ENCODE measurements around the gene UNC13D. TPM values are rescaled to one million over a fixed set of nuclear protein-coding genes. Genes with fewer than 3 reads are reported as not detected.

Gene UNC13D
- total RNA-seq, 2 experiments from 2014 or later, result 162 to 165 TPM

DNA sequence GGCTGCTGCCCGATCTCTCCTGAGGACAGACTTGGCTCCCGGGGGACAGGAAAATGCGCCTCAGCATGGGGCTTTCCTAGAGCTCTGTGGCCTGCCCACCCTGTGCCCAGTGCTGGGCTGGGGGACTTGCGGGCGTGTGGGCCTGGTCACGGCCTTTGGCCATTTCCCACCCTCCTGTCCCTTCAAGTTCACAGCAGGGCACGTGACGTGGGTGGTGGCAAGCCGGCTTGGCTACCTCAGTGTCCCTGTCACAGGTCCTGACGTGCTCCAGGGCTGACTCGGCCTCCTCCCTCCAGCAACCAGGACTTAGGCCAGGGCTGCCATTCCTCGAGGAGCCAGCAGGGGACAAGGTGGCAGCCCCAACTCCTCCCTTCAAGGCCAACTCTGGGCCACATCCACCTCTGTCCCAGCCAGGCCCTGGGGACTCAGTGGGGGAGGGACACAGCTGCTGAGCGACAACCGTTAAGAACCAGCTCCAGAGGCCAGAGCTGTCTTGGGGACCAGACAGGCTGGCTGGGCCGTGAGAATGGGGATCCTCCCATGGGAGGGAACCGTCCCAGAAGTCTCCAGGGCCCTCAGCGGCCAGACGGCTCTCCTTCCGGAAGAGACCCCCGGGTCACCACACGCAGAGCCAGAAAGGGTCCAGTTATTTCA is 981 bp upstream of the UNC13D start:
- CTCF ChIA-PET, result interaction anchor here (0.5 to 4.1 kb wide), 14 partner anchors 11 to 97 kb away, joined by 3 to 23 read pairs (median 6); partner anchors contain the start of genes TRIM65 and WBP2

DNA sequence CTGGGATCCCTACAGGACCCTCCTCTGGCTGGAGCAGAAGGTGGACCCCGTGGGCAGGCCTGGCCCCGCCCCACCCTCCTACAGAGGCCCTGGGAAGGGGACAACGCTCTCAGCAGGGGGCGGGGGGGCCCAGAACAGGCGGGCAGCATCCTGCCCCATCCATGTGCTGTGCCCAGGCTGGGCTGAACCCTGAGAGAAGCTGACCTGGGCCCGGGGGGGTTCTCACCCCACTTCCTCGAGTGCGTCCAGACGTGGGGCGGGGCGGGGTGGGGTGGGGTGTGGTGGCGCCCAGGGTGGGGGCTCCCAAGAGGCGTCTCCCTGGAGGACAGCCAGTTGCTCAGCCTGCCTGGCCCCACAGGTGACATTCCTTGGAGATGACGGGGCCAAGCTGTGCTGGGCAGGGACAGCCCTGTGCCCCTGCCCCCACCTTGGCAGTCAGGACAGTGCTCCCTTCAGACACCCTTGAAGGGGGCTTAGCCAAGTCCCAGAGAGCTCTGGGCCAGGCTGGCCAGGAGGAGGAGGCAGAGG is 390 bp upstream of the UNC13D start:
- ChIA-PET CTCF (interaction anchor here (0.5 to 4.1 kb wide), 12 partner anchors 9 to 188 kb away, joined by 3 to 23 read pairs (median 6); partner anchors contain the start of genes TRIM65 and WBP2), POLR2A (interaction anchor here (0.6 to 3.0 kb wide), 7 partner anchors 11 to 128 kb away, joined by 3 to 18 read pairs (median 4); partner anchors contain the start of gene WBP2)

More for the DNA sequence above, 981 bp upstream of the UNC13D start:
- POLR2A ChIA-PET, result interaction anchor here (0.6 to 3.0 kb wide), 6 partner anchors 10 to 127 kb away, joined by 3 to 14 read pairs (median 4); partner anchors contain the start of gene WBP2

DNA sequence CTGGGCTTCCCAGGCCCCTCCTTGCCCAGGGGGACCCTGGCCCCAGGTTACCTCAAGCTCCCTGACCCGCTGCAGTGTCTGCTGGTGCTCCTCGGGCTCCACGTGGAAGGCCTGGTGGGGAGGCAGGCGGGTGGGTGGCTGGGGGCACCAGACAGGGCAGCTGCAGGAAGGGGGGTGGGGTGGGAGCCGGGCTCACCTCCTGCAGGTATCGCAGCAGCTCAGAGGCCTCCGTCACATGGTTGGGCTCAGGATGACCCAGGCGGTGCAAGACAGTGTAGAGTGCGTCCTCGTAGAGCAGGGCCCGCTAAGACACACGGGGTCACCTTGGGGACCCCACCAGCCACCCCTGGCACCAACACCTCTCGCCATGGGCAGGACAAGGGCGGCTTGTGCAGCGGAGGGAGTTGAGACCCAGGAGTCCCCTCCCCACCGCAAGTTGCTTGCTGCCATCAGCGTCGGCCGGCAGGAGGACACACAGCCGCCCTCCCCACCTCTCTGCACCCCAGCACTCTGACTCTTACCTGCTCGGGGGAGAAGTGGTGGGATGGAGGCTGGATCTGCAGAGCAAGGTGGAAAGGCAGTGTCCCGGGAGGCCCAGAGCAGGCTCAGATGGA is 1.1 kb downstream of the UNC13D start:
- CTCF ChIA-PET, result interaction anchor here (1.0 to 4.1 kb wide), 6 partner anchors 11 to 89 kb away, joined by 3 to 23 read pairs (median 4); partner anchors contain the start of gene WBP2
- POLR2A ChIA-PET, result interaction anchor here (0.6 to 2.2 kb wide), 7 partner anchors 10 to 176 kb away, joined by 3 to 18 read pairs (median 5); partner anchors contain the start of gene RECQL5

DNA sequence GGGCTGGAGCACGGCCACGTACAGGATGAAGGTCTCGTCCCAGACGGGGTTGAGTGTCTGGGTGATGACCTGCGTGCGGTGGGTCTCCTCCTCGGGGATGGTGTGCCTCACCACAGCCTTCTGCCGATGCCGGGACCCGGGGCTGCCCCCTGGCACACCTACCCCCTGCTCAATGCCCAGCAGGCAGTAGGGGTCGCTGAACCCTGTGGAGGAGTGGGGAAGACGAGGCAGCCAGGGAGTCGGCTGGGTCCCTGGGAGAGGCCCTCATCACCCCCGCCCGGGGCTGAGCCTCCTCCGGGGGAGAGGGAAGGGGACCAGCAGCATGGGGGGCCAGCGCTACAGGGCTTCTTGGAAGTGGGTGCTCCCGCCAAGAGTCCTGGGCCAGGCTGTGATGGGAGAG is 1.8 kb downstream of the UNC13D start:
- ChIA-PET POLR2A (interaction anchor here (0.6 to 2.2 kb wide), 4 partner anchors 9 to 176 kb away, joined by 3 to 18 read pairs (median 4); partner anchors contain the start of gene RECQL5), CTCF (interaction anchor here (1.4 kb wide), 1 partner anchor 10 kb away, joined by 3 read pairs; no protein-coding TSS in a partner anchor)

DNA sequence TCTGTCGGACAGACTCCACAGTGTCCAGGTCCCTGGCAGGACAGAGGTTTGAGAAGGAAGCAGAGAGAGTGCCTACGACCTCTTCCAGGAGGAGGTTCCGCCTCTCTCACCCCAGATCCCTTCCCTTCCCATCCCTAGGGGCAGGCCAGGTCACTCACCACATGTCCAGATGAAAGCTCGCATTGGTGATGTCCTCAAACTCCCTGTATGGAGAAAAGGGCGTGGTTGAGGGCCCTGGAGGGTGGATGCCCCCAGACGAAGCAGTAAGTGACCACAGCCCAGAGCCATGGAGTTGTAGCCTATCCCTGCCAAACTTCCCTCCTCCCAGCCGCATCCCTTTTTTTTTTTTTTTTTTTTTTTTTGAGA is 3.4 kb downstream of the UNC13D start:
- CTCF ChIA-PET, result interaction anchor here (1.2 to 1.5 kb wide), 2 partner anchors 11 to 14 kb away, joined by 4 read pairs; no protein-coding TSS in a partner anchor
- POLR2A ChIA-PET, result no interaction called here

DNA sequence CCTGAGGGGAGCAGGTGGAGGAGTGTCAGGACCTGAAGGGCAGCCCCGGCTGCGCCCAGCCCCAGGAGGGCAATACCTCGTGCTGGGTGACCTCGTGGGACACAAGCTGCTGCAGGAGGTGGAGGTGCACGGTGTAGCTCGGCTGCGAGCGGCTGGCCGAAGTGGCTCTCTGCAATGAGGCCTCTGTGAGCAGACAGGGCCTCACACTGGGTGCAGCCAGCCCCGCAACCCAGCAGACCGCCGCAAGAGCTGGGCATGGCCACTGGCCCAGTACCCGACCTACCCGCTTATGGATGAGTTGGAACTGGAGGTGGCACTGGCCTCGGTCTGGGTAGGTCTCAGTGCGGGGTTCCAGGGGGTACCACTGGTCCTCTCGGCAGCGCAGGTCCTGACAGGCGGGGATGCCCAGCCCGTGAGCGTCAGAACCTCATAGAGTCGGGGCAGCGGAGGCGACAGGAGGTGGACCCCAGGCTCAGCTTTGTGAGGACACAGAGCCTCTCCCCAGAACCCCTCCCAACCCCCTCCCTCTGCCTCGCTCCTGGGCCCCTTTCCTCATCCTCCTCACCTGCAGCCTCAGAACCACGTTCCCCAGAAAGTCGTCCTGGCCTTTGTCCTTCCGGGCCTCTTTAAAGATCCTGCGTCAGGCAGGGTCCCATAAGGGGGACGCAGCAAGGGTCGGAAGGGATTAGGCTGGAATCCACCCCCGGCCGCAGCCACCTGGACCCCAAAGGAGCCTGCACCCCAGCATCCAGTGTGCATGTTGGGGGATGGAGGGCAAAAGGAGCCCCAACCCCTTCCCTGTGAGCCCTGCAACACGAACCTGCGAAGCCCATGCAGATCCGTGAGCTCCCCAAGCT is 4.0 kb downstream of the UNC13D start:
- ChIA-PET POLR2A (interaction anchor here (0.6 to 0.7 kb wide), 3 partner anchors 36 to 912 kb away, joined by 3 to 4 read pairs (median 4); no protein-coding TSS in a partner anchor), CTCF (interaction anchor here (1.2 to 1.7 kb wide), 4 partner anchors 8 to 14 kb away, joined by 4 read pairs; no protein-coding TSS in a partner anchor)

DNA sequence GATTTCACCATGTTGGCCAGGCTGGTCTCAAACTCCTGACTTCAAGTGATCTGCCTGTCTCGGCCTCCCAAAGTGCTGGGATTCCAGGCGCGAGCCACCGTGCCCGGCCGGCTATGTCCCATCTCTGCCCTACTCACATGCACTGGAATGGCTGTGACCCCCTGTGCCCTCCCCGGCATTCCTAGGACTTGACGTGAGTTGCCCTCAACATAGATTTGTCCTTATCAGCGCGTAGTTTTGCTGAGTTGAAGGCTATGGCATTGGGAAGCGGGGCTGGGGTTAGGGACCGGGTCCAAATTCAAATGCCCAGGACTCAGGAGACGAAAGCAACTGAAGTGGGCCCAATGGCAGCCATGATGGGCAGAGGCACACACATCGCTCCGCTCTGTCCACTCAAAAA is 5.8 kb downstream of the UNC13D start:
- ChIA-PET POLR2A (no interaction called here), CTCF (interaction anchor here (0.9 to 1.7 kb wide), 2 partner anchors 8 to 22 kb away, joined by 4 read pairs; no protein-coding TSS in a partner anchor)

DNA sequence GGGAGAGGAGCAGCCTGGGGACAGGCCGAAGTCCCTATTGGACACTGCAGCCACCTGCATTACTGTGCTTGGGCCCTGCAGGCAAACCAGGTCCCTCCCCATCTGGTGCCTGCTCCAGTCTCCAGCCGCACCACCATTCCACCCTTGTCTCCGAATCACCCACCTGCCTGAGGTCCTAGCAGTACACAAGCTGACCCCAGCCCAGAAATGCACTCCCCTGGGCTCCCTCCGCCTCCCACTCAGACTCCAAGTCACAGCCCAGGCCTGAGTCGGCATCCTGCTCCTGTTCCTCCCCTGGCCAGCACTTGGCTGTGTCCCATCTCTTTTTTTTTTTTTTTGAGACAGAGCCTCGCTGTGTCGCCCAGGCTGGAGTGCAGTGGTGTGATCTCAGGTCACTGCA is 6.3 kb downstream of the UNC13D start:
- POLR2A ChIA-PET, result no interaction called here
- CTCF ChIA-PET, result interaction anchor here (1.0 kb wide), 1 partner anchor 10 kb away, joined by 3 read pairs; no protein-coding TSS in a partner anchor

DNA sequence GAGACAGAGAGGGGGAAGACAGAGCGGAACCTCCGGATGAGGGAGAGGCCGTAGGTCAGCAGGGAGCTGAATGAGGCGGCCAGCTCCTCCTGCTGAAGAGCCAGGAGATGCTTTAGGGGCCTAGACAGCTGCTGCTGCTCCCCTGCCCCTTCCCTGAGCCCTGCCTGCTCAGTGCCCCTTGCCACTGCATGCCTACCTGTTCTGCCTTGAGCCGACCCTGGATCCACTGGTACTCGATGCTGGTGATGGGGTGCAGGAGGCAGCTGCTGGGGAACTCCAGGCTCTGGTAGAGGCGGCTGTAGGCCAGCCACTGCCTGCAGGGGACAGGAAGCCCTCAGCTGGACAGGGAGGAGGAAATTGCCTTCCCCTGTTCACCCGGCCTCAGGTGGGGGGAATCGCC is 7.6 kb downstream of the UNC13D start:
- ChIA-PET CTCF (interaction anchor here (1.2 to 1.6 kb wide), 2 partner anchors 8 to 16 kb away, joined by 3 read pairs; partner anchors contain the start of gene UNC13D), POLR2A (no interaction called here)

DNA sequence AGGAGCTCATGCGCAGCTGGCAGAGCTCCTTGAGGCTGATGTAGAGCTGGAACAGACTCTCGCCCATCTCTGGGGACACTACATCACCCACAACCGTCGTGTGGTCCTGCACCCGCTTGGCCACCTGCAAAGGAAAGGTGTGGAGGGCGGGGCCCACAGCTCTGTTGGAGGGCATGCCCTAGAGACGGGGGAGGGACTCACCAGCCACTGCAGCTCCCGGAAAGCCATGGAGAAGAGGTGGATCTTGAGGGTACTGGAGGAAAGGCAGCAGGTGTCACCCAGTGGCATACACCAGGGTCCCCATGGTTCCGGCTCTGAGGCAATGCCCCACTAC is 8.6 kb downstream of the UNC13D start:
- CTCF ChIA-PET, result interaction anchor here (1.2 to 1.6 kb wide), 2 partner anchors 9 to 12 kb away, joined by 3 read pairs; partner anchors contain the start of gene UNC13D
- POLR2A ChIA-PET, result no interaction called here

DNA sequence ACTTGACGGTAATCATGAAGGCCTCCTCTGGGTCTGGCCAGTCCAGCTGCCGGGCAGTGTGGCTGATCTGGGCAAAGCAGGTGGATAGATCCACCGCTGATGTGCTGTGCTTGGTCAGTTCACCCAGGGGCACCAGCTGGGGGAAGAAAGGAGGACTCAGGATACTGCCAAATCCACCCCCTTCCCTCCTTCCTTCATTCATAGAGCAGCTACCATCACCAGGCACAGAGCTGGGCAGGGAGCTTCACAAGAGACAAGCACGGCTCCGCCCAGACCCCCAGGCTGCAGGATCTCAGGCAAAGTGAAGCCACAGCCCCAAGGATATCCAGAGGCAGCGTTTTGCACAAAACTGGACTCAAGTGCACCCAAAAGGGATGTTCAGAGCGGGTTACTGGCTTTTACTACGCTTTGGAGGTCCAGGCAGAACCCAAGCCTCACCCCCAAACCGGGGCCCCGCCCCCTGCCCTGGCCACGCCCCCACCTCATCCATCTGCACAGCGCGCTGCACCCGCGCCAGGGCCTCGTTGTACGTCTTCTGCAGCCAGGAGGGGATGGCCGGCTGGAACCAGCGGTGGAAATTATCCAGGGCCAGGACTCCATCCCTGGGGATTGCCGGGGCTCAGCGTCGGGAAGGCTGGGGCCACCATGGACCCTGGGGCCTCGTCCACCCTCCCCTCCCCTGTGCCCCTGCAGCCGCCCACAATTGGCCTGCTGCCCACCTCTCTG is 9.1 kb downstream of the UNC13D start:
- ChIA-PET CTCF (interaction anchor here (1.2 to 1.6 kb wide), 2 partner anchors 9 to 13 kb away, joined by 3 read pairs; partner anchors contain the start of gene UNC13D), POLR2A (no interaction called here)

DNA sequence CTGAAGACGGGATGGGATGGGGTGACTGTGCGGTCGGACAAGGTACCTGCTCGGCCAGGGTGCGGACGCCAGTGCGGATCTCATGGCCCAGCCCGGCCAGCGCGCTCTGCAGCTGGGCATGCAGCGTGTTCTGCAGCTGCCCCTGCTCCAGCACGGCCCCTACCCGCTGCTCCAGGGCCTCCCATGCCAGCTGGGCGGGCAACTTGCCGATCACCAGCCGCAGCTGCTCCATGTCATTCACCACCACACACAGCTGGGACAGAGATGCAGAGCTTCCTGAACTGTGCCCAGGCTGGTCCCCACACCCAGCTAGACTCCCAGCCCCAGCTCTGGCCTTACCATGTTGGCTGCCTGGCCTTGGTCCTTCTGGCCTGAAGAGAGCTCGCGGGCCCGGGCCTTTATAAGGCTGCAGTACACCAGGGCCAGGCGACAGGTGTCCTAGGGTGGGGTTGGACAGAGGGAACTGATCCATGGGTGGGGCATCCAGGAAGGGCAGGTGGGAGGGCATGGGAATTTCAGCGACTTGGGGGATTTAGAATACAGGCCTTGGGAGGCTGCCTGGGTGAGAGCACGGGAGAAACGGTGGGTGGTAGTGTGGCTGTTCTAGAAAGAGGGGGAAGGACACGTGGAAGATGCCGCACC is 9.8 kb downstream of the UNC13D start:
- ChIA-PET POLR2A (interaction anchor here (2.9 kb wide), 1 partner anchor 9 kb away, joined by 18 read pairs; the partner anchor contains the start of gene UNC13D), CTCF (interaction anchor here (1.9 kb wide), 1 partner anchor 43 kb away, joined by 4 read pairs; the partner anchor contains the start of gene TRIM47)

DNA sequence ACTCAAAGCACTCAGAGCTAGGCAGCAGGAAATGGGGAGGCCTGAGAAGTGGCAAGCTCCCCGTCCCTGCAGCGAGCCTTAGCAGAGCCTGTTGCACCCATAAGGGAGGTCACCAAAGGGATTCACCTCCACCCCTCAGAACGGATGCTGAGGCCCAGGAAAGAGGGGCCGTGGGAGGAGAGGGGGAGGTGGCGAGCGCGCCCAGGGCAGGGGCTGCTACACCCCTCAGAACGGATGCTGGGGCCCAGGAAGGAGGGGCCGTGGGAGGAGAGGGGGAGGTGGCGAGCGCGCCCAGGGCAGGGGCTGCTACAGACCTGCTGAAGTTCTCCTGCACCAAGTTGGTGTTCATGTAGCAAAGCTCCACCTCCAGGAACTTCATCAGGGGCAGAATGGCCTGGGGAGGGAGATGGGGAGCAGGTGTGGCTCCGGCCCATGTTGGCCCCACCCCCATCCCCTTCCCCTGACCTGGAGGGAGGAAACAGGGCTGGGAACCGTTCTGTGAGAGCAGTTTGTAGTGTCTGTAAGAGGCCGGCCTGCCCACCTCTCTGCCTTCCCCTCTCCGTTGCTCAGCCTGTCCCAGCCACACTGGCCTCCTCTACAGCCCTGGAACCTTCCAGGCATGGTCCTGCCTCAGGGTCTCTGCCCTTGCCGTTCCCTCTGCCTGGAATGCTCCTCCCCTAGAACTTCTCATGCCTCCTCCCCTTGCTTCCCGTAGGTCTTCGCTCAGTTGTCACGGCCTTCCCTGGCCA is 11.4 kb downstream of the UNC13D start:
- POLR2A ChIA-PET, result interaction anchor here (0.8 to 2.9 kb wide), 6 partner anchors 11 to 56 kb away, joined by 3 to 18 read pairs (median 4); partner anchors contain the start of genes UNC13D, UNK and WBP2
- CTCF ChIA-PET, result interaction anchor here (0.9 to 2.1 kb wide), 7 partner anchors 10 to 64 kb away, joined by 3 to 14 read pairs (median 4); partner anchors contain the start of genes TRIM47, TRIM65 and WBP2

DNA sequence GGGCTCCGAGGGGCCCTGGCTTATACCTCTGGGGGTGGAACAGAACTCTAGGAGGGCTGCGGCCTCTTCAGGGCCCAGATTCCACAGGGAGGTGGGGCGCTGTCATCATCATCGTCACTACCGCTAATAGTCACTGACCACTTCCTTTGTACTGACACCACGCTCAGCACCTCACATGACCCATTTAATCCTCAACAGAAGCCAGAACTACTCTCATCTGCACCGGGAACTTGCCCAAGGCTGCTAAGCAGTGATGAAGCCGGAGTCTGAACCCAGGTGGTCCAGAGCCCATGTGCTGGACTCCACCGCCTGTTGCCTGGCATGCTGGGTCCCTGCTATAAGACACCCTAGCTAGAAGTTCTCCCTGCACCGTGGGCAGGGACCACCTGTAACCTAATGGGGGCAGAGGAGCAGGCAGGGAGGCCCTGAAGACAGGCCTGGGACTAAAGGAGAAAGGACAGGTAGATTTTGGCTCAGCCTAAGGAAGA is 12.0 kb downstream of the UNC13D start:
- ChIA-PET POLR2A (interaction anchor here (0.6 to 2.9 kb wide), 7 partner anchors 11 to 85 kb away, joined by 3 to 18 read pairs (median 3); partner anchors contain the start of genes UNC13D and WBP2), CTCF (interaction anchor here (0.9 to 2.1 kb wide), 7 partner anchors 10 to 64 kb away, joined by 3 to 14 read pairs (median 4); partner anchors contain the start of genes TRIM47, TRIM65 and WBP2)

DNA sequence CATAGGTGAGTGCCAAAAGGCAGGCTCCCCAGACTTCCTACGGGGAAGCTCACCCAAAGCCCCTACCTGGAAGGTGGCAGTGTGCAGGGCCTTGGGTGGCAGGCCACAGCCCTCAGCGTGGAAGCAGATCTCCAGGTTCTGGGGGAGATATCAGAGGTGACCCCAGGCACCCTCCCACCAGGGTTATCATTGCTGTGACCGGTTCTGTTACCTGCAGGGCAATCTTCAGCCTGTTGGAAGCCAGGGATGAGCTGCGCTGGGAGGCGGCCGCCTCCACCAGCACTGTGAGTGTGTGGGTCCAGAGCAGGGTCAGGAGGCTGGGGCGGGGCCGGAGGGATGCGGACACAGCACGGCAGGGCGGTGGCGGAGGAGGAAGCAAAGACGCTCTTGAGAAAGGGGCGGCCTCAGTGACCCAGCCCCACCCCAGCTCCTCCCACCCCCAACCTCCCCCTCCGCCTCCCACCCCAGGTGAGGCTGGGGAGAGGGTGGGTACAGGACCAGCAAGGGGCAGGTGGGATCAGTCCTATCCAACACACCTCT is 13.1 kb downstream of the UNC13D start:
- POLR2A ChIA-PET, result interaction anchor here (0.6 to 0.7 kb wide), 2 partner anchors 77 to 86 kb away, joined by 3 to 5 read pairs; no protein-coding TSS in a partner anchor
- CTCF ChIA-PET, result interaction anchor here (0.8 to 1.9 kb wide), 5 partner anchors 10 to 77 kb away, joined by 3 to 8 read pairs (median 3); partner anchors contain the start of gene UNC13D
